ENCODE measurements around the gene PARD3B. TPM values are rescaled to one million over a fixed set of nuclear protein-coding genes. Genes with fewer than 3 reads are reported as not detected.

The PARD3B gene
- total RNA-seq, 1 donor from 2014 or later = 29.7 TPM

DNA sequence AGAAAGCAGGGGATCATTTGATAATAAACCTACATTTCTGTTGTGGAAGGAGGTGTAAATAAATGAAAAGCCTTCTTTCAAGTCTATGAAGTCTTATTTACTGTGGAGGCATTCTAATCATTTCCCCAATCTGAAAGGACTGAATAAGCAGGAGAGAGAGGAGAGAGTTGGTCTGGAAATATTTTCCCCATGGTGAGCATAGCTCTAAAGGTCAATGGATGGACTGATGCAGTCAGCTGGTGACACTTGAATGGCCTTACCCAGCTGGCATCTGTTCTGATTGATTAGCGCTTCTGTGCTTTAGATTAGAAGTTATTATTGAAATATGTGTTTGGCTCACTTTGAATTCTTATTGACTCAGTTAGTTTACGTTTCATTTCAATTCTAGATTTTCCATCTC, 122.7 kb downstream of the PARD3B start:
- H3K27me3 Mint-ChIP-seq = no peaks in the 10 kb centered on the region

GRCh38 chr2:204669382-204669781, 124.1 kb downstream of the PARD3B start:
- Mint-ChIP-seq H3K4me3 (ENCODE audit: low read depth) (no peak overlapping the region), H3K27me3 (no peaks in the 10 kb centered on the region), H3K9me3 (ENCODE audit: low read depth) (peaks cover 13% of the 10 kb centered on the region), H3K4me1 (ENCODE audit: low read depth) (peaks cover 32% of the 10 kb centered on the region), H3K36me3 (ENCODE audit: insufficient read depth) (peaks cover 8% of the 10 kb centered on the region), H3K27ac (no peak overlapping the region)
- no peak for DNase-seq (ENCODE audit: low spot score, unreplicated experiment)
- no peak for TF ChIP-seq CTCF (IDR thresholded peaks at IDR 0.05; ENCODE audit: unreplicated experiment)

More for the DNA sequence above, 122.7 kb downstream of the PARD3B start:
- Mint-ChIP-seq H3K4me3 (ENCODE audit: low read depth) (no peak overlapping the region), H3K27ac (no peak overlapping the region), H3K9me3 (ENCODE audit: low read depth) (peaks cover 13% of the 10 kb centered on the region), H3K36me3 (ENCODE audit: insufficient read depth) (peaks cover 8% of the 10 kb centered on the region), H3K4me1 (ENCODE audit: low read depth) (peaks cover 41% of the 10 kb centered on the region)
- DNase-seq (ENCODE audit: low spot score, unreplicated experiment) = no peak
- TF ChIP-seq CTCF (IDR thresholded peaks at IDR 0.05; ENCODE audit: unreplicated experiment) = no peak

DNA sequence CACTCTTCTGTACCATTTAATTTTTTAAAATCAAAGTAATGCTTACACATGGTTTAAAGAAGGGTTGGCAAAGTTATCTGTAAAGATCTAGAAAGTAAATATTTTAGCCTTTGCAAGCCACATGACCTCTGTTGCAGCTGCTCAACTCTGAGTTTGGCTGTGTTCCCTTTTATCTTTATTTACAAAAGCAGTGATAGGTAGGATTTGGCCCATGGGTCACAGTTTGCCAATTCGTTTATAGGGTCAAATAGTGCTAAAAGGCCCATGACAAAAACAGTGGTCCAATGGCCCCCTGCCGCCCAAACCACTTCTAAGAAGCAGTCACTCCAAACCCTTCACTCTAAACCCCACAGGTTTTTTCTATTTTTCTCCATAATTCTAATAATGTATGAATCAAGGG, 124.8 kb downstream of the PARD3B start:
- H3K9me3 Mint-ChIP-seq (ENCODE audit: low read depth) = peaks cover 13% of the 10 kb centered on the region
- no peak for DNase-seq (ENCODE audit: low spot score, unreplicated experiment)
- H3K27ac Mint-ChIP-seq = no peak overlapping the region
- no peak overlapping the region for H3K4me3 Mint-ChIP-seq (ENCODE audit: low read depth)
- peaks cover 8% of the 10 kb centered on the region for H3K36me3 Mint-ChIP-seq (ENCODE audit: insufficient read depth)
- peaks cover 24% of the 10 kb centered on the region for H3K4me1 Mint-ChIP-seq (ENCODE audit: low read depth)
- no peak for TF ChIP-seq CTCF (IDR thresholded peaks at IDR 0.05; ENCODE audit: unreplicated experiment)
- no peaks in the 10 kb centered on the region for H3K27me3 Mint-ChIP-seq

GRCh38 chr2:204670756-204671155, 125.5 kb downstream of the PARD3B start:
- TF ChIP-seq CTCF (IDR thresholded peaks at IDR 0.05; ENCODE audit: unreplicated experiment) = no peak
- no peak for DNase-seq (ENCODE audit: low spot score, unreplicated experiment)
- Mint-ChIP-seq H3K4me3 (ENCODE audit: low read depth) (no peak overlapping the region), H3K27ac (no peak overlapping the region), H3K9me3 (ENCODE audit: low read depth) (peaks cover 13% of the 10 kb centered on the region), H3K27me3 (no peaks in the 10 kb centered on the region), H3K36me3 (ENCODE audit: insufficient read depth) (peaks cover 8% of the 10 kb centered on the region), H3K4me1 (ENCODE audit: low read depth) (peaks cover 20% of the 10 kb centered on the region)

DNA sequence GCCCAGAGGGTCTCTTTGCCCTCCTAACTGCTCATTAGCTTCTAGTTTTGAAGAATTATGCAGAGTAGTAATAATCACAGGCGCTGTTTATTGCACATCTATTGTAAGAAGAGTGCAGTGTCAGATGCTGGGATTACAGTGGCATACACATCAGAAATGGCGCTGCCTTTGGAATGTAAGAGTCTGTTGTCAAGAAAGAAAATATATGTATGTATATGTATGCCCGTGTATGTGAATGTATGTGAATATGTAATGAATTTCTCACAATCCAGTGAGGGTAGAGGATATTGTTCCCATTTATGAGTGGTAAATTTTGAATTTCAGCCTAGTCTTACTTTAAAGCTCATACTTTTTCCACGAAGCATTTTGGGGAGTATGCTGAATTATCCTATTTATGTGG, 127.5 kb downstream of the PARD3B start:
- DNase-seq (ENCODE audit: low spot score, unreplicated experiment) = no peak
- no peak overlapping the region for H3K27ac Mint-ChIP-seq
- H3K9me3 Mint-ChIP-seq (ENCODE audit: low read depth) = peaks cover 13% of the 10 kb centered on the region
- H3K27me3 Mint-ChIP-seq = no peaks in the 10 kb centered on the region
- H3K4me1 Mint-ChIP-seq (ENCODE audit: low read depth) = peaks cover 20% of the 10 kb centered on the region
- no peak for TF ChIP-seq CTCF (IDR thresholded peaks at IDR 0.05; ENCODE audit: unreplicated experiment)
- peaks cover 8% of the 10 kb centered on the region for H3K36me3 Mint-ChIP-seq (ENCODE audit: insufficient read depth)
- H3K4me3 Mint-ChIP-seq (ENCODE audit: low read depth) = no peak overlapping the region

Measured in progenitor cell of endocrine pancreas (in vitro differentiated cells).